NCI-H128 (cell line): ENCODE measurements around the gene PCDH1.

Source experiments
- DNase-seq: peaks from one replicate; lab custom pipeline; 2025; ENCODE audit not compliant: unreplicated experiment; lab: John Stamatoyannopoulos, UW

The PCDH1 gene

DNA sequence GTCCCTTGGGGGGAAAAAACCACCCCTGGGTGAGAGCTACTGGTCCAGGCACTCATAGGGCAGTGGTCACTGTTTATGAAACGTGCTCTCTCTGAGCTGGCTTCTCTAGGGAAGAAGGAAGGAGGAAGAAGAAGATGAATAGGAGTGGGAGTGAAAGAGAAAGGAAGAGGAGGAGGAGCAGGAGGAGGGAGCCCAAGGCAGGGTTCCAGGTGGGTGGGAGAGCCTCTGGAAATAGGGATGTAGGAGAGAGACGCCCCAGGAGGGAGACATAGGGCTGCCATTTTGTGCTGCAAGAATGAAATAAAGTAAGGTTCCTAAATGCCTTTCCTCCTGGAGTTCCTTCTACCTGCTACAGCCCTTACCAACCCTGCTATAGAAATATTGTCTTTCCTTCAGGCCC is 65.7 kb downstream of the PCDH1 start:
- no peak for DNase-seq

DNA sequence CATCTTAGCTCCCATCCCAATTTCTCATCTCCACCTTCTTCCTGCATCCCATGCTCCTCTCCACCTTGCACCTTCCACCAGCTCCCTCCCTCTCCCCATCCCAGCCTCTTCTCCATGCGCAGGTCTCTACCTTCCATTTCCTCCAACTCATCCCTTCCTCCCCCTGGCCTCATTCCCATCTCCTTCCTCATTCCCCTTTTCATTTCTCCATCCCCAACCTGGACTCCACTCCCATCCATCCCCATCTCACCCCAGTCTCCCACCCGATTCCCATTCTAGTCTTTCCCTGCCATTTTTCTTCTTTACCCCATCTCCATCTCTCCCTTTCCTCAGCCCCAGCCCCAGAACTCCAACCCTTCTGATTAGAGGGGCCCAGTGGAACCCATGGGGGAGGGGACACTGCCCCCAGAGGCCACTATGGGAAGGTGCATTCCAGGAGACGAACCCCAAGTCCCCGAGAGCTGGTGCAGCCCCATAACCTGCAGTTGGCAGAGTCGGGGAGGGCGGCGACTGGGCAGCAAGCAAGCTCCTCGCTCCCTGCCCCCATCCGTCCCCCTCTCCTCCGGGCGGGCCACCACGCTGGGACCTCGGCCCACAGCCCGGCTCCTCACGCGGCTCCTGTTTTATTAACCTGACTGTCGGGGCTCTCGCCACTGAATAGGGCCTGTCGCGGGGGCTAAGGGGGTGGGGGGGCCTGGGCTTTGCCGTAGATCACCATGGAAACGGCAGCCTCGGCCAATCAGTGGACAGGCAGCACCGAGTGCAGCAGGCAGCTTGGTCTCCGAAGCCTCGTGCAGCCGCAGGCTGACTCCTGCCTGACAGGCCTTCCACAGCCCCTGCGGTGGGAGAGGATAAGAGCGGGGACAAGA is 66.7 kb downstream of the PCDH1 start:
- DNase-seq: no peak

DNA sequence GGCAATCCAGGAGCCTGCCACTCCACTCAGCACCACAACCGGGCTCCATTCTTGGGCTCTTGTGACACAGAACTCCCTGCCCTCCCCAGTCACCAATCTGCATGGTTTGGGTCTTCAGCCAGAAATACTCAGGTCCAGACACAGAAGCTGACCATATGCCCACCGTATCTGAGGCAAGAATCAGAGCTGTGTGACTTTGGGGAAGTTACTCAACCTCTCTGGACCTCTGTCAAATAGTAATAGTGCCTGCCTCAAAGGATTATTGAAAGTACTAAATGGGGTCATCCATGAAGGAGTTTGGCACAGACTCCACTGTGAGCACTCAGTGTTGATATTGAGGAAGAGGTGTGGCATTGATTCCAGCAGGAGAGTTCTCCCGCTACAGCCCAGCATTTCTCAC is 67.5 kb downstream of the PCDH1 start:
- no peak for DNase-seq

DNA sequence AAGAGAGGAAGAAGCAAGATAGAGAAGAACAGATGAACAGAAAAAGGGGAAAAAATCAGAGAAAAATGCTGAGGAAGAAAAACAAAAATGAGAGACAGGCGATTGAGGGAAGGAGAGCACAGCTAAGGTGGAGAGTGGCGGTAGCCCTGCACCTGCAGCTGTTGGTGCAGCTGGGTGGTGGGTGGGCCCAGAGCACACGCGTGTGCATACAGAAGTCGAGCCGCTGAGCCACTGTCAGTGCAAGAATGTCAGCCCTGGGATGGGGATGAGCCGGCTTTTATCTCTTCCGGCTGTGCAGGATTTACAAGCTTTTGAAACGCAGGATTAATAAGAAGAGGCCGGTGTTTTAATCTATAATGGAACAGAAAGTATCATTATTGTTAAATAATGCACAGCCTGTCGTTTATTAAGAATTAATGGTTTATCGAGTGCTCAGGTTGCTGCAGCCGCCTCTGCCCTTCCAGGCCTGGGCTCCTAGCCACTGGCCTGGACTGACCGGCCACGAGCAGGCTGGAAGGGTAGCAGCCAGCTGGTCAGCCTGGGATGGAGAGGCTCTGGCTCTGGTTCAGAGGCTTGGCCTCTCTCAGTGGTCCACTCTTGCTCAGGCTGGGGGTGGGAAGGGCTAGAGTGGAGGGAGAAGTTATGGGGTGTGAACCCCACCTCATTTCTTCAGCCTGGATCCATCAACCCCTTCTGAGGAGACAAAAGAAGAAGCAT is 68.7 kb downstream of the PCDH1 start:
- DNase-seq: no peak

DNA sequence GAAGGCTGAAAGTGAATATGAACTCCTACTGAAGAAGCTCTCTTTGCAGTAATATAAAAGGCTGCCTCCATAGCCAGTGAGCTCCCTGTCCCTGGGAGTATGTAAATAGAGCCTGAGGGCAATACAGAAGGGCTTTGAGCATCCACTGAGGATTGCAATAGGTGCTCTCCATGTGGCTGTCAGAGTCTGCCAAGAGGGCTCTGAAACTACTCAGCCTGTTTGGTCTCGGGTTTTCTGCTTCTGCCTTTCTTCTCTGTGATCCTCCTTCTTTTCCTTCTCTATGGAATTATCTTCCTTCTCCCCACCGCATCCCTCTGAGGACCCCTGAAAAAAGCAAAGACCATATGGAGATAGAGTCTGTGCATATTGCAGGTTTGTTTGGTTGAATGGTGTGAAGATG is 69.4 kb downstream of the PCDH1 start:
- no peak for DNase-seq

DNA sequence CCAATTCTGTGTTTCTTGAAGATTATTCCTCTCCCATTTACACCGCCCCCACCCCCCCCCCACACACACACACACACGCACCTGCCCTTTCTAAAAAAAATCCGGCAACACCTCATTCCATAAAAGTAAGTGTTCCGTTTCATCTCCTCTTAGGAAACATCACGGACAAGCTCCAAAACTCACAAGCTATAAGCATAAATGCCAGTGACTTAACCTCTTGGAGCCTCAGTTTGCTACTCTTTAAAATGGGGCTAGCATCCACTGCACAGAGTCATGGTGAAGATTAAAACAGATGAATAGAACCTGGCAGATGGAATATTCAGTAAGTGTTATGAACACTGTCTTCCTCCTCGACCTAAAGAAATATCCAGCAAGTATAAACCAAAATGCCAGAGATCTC is 70.5 kb downstream of the PCDH1 start:
- DNase-seq: no peak

- DNase-seq: no peak
Measured at GRCh38 chr5:141807329-141807728, 70.9 kb downstream of the PCDH1 start.

DNA sequence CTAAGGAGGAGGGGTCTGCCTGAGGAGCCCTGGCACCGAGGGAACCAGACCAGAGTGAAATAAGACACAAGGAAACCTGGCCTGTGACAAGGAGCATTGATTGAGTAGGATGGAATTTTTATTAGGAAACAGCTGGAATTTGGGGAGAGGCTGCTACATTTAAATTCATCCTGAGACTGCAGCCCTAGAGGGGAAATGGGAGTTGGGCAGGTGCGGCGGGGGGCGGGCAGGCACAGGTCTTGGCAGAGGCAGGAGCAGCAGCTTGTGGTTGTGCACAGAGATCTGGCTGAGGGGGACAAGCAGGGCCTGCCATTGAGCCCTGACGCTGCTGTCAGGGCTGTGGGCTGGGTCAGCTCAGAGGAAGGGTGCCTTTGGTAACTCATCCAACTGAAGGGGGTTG is 71.6 kb downstream of the PCDH1 start:
- no peak for DNase-seq

GRCh38 chr5:141805874-141806595 is 72.2 kb downstream of the PCDH1 start:
- no peak for DNase-seq

- DNase-seq: no peak
Measured at GRCh38 chr5:141804475-141804874, 73.7 kb downstream of the PCDH1 start.
